ENCODE measurements around the gene CANX. TPM values are rescaled to one million over a fixed set of nuclear protein-coding genes. Genes with fewer than 3 reads are reported as not detected.

Gene CANX
- total and polyA plus RNA-seq, 2 of the 13 experiments (the other 11 are each of a cell fraction or from before 2014, with no cell fraction given), result 477 to 680 TPM

GRCh38 chr5:179678223-179679013, 20.3 kb upstream of the CANX start (continued):
- TF ChIP-seq ZNF160 (CRISPR knock-in tag; IDR thresholded peaks at IDR 0.05) (no peak; the same call in 1 of the 2 replicates), SMAD1 (CRISPR knock-in tag; IDR thresholded peaks at IDR 0.05; ENCODE audit: borderline replicate concordance, low read depth) (peak; percentile 72; the same call in 1 of the 2 replicates), ZNF543 (CRISPR knock-in tag; IDR thresholded peaks at IDR 0.05) (peak; percentile 94), MYPOP (CRISPR knock-in tag; IDR thresholded peaks at IDR 0.05) (peak; percentile 98), ISX (CRISPR knock-in tag; conservative IDR thresholded peaks at IDR 0.05) (peak; percentile 24; the same call in 1 of the 2 replicates), ZNF597 (CRISPR knock-in tag; IDR thresholded peaks at IDR 0.05) (no peak), DNMT1 (CRISPR knock-in tag; IDR thresholded peaks at IDR 0.05) (no peak), NFAT5 (CRISPR knock-in tag; IDR thresholded peaks at IDR 0.05) (peak; percentile 76; the same call in 1 of the 2 replicates), ELF3 (CRISPR knock-in tag; IDR thresholded peaks at IDR 0.05) (peak; percentile 74), ZSCAN5A (CRISPR knock-in tag; IDR thresholded peaks at IDR 0.05; ENCODE audit: borderline replicate concordance) (no peak), ZNF737 (CRISPR knock-in tag; IDR thresholded peaks at IDR 0.05; ENCODE audit: borderline replicate concordance) (no peak), KAT8 (CRISPR knock-in tag; IDR thresholded peaks at IDR 0.05) (peak; percentile 68), PATZ1 (CRISPR knock-in tag; IDR thresholded peaks at IDR 0.05) (peak; percentile 35; the same call in 1 of the 2 replicates), EHMT2 (IDR thresholded peaks at IDR 0.05; ENCODE audit: borderline replicate concordance, low read depth, low read length) (no peak), ZSCAN22 (CRISPR knock-in tag; IDR thresholded peaks at IDR 0.05) (peak; percentile 73; the same call in 1 of the 2 replicates), ZNF556 (CRISPR knock-in tag; IDR thresholded peaks at IDR 0.05; ENCODE audit: borderline replicate concordance) (peak; percentile 77; the same call in 1 of the 2 replicates)

Data from HepG2 (cell line).